GM18868 (cell line): ENCODE results near the gene MRPL2.
"Not testable (repeated sequence)": the region's sequence is repeated elsewhere in the genome, so short reads cannot be mapped to it uniquely, and the experiment has no call there.

Experiments
- ATAC-seq: cut with Tn5 transposase; IDR thresholded peaks from one replicate; pipeline ENCODE4 v1.9.1; 2021; ENCODE audit warnings: mild to moderate bottlenecking, moderate library complexity; ENCODE audit not compliant: unreplicated experiment

MRPL2 gene

GRCh38 chr6:43053545-43054205, 5.6 kb downstream of the MRPL2 start, which contains the start of gene CUL7:
CUL7 (minus strand) TSS chr6:43053851; CDS start chr6:43052788, 1,063 bp downstream.
- ATAC-seq, result peak; percentile 93

- peak; percentile 18 for ATAC-seq
Observed at GRCh38 chr6:43052842-43053544, 6.2 kb downstream of the MRPL2 start.

- ATAC-seq, result no peak
Observed at GRCh38 chr6:43052225-43052841, 6.9 kb downstream of the MRPL2 start.

DNA sequence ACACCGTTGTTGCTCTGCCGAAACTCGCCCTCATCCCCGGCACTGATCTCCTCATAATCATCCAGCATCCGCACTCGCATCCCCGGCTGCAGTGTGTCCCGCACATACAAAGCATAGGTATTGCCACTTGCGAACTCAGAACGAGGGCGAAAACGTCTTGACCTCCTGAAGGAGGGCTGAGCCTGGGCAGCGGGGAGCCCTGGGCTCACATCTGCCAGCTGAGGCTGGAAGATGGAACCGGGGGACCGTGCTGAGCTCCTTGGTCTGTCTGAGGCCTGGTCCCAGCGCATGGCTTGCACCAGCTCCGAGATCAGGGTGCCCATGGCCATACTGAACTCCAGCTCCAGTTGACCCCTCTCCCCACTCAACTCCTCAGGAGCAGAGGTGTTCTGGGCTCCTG, 8.3 kb downstream of the MRPL2 start:
- no peak for ATAC-seq

DNA sequence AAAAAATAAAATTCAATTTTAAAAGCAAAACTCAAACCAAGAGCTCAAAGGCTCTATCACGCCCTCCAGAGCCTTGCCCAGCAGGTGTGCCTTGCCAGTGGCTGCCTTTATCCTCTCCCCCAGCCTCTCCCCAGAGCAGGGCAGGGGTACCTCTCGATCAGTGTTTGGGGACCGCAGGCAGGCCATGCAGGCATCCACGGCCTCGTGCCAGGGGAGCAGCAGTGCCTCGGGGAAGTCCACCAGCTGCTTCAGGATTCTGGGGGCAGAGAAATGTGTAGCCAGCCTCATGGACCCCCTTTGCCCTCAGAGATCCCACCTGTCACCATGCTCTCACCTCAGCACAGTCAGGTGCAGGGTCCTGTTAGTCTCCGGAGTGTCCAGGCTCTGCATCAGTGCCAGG, 11.2 kb downstream of the MRPL2 start:
- ATAC-seq, result no peak

- no peak for ATAC-seq
Observed at GRCh38 chr6:43045371-43045930, 13.8 kb downstream of the MRPL2 start.

DNA sequence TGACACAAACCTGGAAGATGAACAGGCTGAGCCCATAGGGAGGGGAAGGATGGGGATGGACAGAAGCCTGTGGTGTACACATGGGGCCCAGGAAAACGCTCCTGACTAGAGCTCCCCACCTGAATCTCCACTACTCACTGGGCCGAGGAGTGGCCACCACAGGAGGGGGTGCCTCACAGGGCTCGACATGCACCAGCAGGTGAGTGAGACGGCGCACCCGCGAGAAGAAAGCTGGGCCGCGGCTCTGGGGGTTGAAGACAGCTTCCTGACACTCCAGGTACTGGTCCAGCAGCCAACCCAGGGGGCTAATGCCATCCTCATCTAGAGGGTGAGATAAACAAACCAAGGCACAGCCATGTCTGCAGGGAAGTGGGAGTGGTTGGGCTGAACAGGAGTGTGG, 15.9 kb downstream of the MRPL2 start:
- no peak for ATAC-seq

DNA sequence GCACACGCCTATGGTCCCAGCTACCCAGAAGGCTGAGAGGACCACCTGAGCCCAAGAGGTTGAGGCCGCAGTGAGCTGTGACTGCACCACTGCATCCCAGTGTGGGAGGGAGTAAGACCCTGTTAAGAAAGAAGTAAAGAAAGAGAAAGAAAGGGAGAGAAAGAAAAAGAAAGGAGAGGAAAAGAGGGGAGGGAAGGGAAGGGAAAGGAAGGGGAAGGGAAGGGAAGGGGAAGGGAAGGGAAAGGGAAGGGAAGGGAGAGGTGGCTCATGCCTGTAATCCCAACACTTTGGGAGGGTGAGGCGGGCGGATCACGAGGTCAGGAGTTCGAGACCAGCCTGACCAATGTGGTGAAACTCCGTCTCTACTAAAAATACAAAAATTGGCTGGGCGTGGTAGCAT, 17.8 kb downstream of the MRPL2 start:
- not testable (repeated sequence) for ATAC-seq

GRCh38 chr6:43040542-43041257, 18.5 kb downstream of the MRPL2 start:
- ATAC-seq, result no peak

GRCh38 chr6:43038727-43039126, 20.5 kb downstream of the MRPL2 start:
- ATAC-seq, result no peak

GRCh38 chr6:43037706-43038105, 21.5 kb downstream of the MRPL2 start:
- no peak for ATAC-seq

GRCh38 chr6:43037197-43037596, 22.0 kb downstream of the MRPL2 start:
- ATAC-seq, result no peak

GRCh38 chr6:43036712-43037111, 22.5 kb downstream of the MRPL2 start:
- no peak for ATAC-seq

GRCh38 chr6:43035495-43036194, 23.6 kb downstream of the MRPL2 start:
- no peak for ATAC-seq

DNA sequence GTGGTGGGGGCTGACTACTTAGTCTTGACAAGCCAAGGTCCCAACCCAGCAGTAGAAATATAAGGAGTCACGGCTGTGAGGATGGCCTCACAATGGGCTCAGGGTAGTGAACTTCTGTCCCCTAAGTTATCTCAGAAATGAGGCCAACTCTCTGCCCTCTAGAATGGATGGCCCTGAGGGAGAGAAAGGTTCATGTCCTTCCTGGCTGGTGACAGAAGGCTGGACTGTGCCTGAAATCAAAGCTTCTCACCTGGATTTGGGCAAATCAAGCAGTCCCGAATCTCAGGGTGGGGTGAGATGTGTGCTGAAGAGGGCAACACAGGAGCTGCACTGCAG, 25.1 kb downstream of the MRPL2 start:
- ATAC-seq, result no peak

GRCh38 chr6:43033496-43034189, 25.6 kb downstream of the MRPL2 start:
- no peak for ATAC-seq

- no peak for ATAC-seq
Observed at GRCh38 chr6:43032326-43032725, 26.9 kb downstream of the MRPL2 start.

GRCh38 chr6:43029120-43029519, 30.1 kb downstream of the MRPL2 start:
- no peak for ATAC-seq

GRCh38 chr6:43026365-43026764, 32.9 kb downstream of the MRPL2 start:
- ATAC-seq, result no peak

GRCh38 chr6:43024436-43024835, 34.8 kb downstream of the MRPL2 start:
- no peak for ATAC-seq
